Nephron progenitor cell (in vitro differentiated cells): Measurements from ENCODE around the gene SLC49A4.
A peak's percentile ranks its signal among the peaks of the same experiment; 100 is the strongest.

Experiments used
- DNase-seq: peaks from one replicate; pipeline ENCODE4 v3.0.0; 2021
- H3K27ac Mint-ChIP-seq: 2 replicates; pipeline ENCODE4 v1.8.0; 2021; ENCODE audit warnings: mild to moderate bottlenecking, moderate library complexity, mixed read lengths
- H3K27me3 Mint-ChIP-seq: 2 replicates; pipeline ENCODE4 v1.8.0; 2021; ENCODE audit warnings: mild to moderate bottlenecking, low read depth, mixed read lengths; ENCODE audit not compliant: poor library complexity
- H3K36me3 Mint-ChIP-seq: 2 replicates; pipeline ENCODE4 v1.8.0; 2021; ENCODE audit warnings: low read depth, mixed read lengths
- H3K4me1 Mint-ChIP-seq: 2 replicates; pipeline ENCODE4 v1.8.0; 2021; ENCODE audit warnings: mixed read lengths
- H3K4me3 Mint-ChIP-seq: 2 replicates; pipeline ENCODE4 v1.8.0; 2021; ENCODE audit warnings: mild to moderate bottlenecking, moderate library complexity, mixed read lengths
- H3K9me3 Mint-ChIP-seq: 2 replicates; pipeline ENCODE4 v1.8.0; 2021; ENCODE audit warnings: mild to moderate bottlenecking, moderate library complexity, mixed read lengths
- TF ChIP-seq, protein P1 (sequence below): fragments of 200-600 bp; sonication (generic); IDR thresholded peaks from 2 replicates; pipeline ENCODE4 v1.5.0; 2021; ENCODE audit warnings: antibody characterized with exemption

The SLC49A4 gene

GRCh38 chr3:122926811-122927210 lies 131.9 kb downstream of the SLC49A4 start:
- TF ChIP-seq, protein P1, sequence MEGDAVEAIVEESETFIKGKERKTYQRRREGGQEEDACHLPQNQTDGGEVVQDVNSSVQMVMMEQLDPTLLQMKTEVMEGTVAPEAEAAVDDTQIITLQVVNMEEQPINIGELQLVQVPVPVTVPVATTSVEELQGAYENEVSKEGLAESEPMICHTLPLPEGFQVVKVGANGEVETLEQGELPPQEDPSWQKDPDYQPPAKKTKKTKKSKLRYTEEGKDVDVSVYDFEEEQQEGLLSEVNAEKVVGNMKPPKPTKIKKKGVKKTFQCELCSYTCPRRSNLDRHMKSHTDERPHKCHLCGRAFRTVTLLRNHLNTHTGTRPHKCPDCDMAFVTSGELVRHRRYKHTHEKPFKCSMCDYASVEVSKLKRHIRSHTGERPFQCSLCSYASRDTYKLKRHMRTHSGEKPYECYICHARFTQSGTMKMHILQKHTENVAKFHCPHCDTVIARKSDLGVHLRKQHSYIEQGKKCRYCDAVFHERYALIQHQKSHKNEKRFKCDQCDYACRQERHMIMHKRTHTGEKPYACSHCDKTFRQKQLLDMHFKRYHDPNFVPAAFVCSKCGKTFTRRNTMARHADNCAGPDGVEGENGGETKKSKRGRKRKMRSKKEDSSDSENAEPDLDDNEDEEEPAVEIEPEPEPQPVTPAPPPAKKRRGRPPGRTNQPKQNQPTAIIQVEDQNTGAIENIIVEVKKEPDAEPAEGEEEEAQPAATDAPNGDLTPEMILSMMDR: no peak
- Mint-ChIP-seq H3K36me3 (no peaks in the 10 kb centered on the region), H3K4me3 (no peak overlapping the region), H3K27me3 (peaks cover 16% of the 10 kb centered on the region), H3K27ac (no peak overlapping the region), H3K9me3 (no peaks in the 10 kb centered on the region), H3K4me1 (peaks cover 22% of the 10 kb centered on the region)
- no peak for DNase-seq

DNA sequence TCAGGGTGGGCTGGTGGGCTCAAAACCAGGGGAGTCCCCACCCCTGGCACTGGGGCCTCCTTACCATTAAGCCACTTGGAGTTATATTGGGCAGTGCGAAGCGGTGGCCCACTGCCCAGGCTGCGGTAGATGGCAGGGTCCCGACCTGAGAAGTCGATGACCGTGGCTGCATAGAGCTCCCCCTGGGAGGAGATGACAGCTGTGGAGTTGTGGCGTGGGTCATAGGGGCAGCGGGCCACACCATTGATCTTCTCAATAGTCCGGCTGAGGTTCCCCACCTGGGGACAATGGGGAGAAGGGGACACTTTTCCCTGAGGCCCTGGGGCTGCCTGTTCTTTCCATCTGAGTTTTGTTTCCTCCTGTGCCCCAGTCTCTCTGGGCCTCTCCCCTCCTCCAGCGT lies 132.9 kb downstream of the SLC49A4 start:
- peaks cover 16% of the 10 kb centered on the region for H3K27me3 Mint-ChIP-seq
- no peak for DNase-seq

GRCh38 chr3:122928396-122929187 lies 133.7 kb downstream of the SLC49A4 start:
- peaks cover 16% of the 10 kb centered on the region for H3K27me3 Mint-ChIP-seq
- H3K27ac Mint-ChIP-seq: peak overlapping the region; percentile 31
- no peaks in the 10 kb centered on the region for H3K36me3 Mint-ChIP-seq
- peaks cover 22% of the 10 kb centered on the region for H3K4me1 Mint-ChIP-seq
- H3K9me3 Mint-ChIP-seq: no peaks in the 10 kb centered on the region
- DNase-seq: no peak
- no peak overlapping the region for H3K4me3 Mint-ChIP-seq
- TF ChIP-seq, protein P1: no peak

More for the DNA sequence above, 132.9 kb downstream of the SLC49A4 start:
- Mint-ChIP-seq H3K9me3 (no peaks in the 10 kb centered on the region), H3K4me1 (peaks cover 22% of the 10 kb centered on the region), H3K27ac (no peak overlapping the region), H3K4me3 (no peak overlapping the region), H3K36me3 (no peaks in the 10 kb centered on the region)
- TF ChIP-seq, protein P1: no peak

DNA sequence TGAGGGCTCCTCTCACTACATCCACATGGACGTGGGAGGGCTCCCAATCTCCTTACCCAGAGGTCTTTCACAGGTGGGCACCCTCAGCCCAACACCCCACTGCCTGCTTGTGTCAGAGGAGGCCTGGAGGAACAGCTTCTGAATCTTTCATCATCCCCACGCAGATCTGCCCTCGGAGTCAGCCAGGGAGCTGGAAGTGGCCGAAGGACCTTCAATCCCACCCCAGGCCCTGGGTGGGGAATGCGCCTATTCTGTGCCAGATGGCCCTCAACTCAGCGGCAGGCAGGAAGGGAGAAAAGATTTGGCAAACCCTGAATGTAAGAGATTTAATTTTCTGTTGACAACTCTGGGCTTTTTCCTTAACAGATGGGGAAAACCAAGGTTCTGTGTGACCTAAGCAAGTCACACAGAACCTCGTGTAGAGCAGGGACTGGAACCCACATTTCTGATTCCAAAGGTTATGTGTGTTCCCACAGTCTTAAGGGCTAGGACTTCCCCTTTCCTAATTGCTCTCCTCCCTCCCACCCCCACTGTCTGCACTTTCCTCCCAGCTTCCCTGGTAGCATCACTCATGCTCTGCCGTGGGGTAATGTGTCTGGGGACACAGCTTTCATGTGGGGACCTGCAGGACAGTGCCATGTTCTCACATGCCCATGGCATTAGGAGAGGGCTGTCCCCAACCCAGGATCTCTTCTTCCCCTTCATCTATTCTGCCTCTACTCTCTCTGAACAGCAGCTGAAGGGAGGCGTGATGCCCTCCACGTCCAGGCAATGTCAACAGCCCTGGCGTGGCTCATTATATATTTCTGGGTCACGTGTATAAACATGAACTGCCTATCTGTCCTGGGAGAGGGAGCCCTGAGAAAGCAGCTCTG lies 134.6 kb downstream of the SLC49A4 start:
- TF ChIP-seq, protein P1: no peak
- Mint-ChIP-seq H3K27me3 (peaks cover 16% of the 10 kb centered on the region), H3K4me3 (no peak overlapping the region), H3K4me1 (peaks cover 22% of the 10 kb centered on the region), H3K27ac (no peak overlapping the region), H3K9me3 (no peaks in the 10 kb centered on the region), H3K36me3 (no peaks in the 10 kb centered on the region)
- no peak for DNase-seq

DNA sequence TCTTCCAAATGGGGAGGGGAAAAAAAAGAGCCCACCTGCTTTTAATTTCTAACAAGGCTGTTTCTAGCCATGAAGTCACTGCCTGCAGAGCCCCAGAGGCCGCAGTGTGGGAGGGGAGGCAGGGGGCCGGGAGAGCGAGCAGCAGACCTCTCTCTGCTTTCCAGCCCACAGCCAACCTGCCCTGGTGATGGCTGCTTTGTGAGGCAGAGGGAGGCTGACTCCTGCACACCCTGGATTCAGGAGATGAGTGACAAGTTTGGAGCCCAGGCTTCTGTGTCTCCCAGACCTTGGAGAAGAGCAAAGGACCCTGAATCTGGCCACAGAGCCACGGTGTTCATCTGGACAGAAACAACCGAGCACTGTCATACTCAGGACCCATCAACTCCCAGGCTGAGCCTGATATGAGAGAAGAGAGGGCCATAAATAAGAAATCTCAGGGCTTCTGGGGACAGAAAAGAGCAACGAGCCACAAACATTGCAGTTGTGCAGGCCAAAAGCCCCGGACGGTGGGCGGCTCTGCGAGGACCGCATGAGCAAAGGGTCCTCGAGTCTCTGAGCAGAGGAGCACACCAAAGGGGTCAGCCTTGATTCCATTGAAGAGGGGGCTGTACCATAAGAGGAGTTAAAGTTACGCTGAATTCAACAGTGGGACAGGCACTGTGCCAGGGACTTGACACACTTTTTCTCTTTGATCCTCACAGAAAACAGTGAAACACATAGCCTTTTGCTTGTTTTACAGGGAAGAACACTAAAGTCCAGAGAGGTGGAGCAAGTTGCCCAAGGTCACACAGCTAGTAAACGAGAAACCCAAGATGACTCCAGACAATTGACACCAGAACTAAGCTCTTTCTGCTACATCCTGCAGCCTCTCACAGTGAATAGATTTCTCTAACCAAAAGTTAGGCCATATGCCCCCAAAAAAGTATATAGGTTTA lies 135.5 kb downstream of the SLC49A4 start:
- Mint-ChIP-seq H3K4me3 (no peak overlapping the region), H3K36me3 (no peaks in the 10 kb centered on the region), H3K27me3 (peaks cover 15% of the 10 kb centered on the region), H3K4me1 (peaks cover 22% of the 10 kb centered on the region), H3K9me3 (no peaks in the 10 kb centered on the region), H3K27ac (no peak overlapping the region)
- peak; percentile 23 for DNase-seq
- TF ChIP-seq, protein P1: no peak
